HG03103 (cell line): ENCODE data around the gene ARHGAP26.
A peak's percentile ranks its signal among the peaks of the same experiment; 100 is the strongest.

Source experiments
- ATAC-seq: cut with Tn5 transposase; IDR thresholded peaks from one replicate; pipeline ENCODE4 v1.9.1; 2021; ENCODE audit warnings: low read depth; ENCODE audit not compliant: unreplicated experiment

Gene ARHGAP26

GRCh38 chr5:143120460-143121134 is 350.4 kb downstream of the ARHGAP26 start:
- no peak for ATAC-seq

- no peak for ATAC-seq
These were observed 350.9 kb downstream of the ARHGAP26 start for GRCh38 chr5:143121135-143121475.

- ATAC-seq = no peak
These were observed 354.4 kb downstream of the ARHGAP26 start for GRCh38 chr5:143124593-143124992.

- ATAC-seq = no peak
These were observed 356.2 kb downstream of the ARHGAP26 start for GRCh38 chr5:143126174-143127019.

- ATAC-seq = no peak
These were observed 358.4 kb downstream of the ARHGAP26 start for GRCh38 chr5:143128412-143129071.

- ATAC-seq = no peak
These were observed 359.0 kb downstream of the ARHGAP26 start for GRCh38 chr5:143129203-143129602.

GRCh38 chr5:143129910-143130612 is 359.9 kb downstream of the ARHGAP26 start:
- ATAC-seq = no peak

- no peak for ATAC-seq
These were observed 360.6 kb downstream of the ARHGAP26 start for GRCh38 chr5:143130613-143131305.

GRCh38 chr5:143131972-143132371 is 361.8 kb downstream of the ARHGAP26 start:
- no peak for ATAC-seq

- no peak for ATAC-seq
These were observed 362.6 kb downstream of the ARHGAP26 start for GRCh38 chr5:143132739-143133138.

- ATAC-seq = no peak
These were observed 363.5 kb downstream of the ARHGAP26 start for GRCh38 chr5:143133721-143134120.

GRCh38 chr5:143134269-143134668 is 364.1 kb downstream of the ARHGAP26 start:
- no peak for ATAC-seq

GRCh38 chr5:143134900-143135299 is 364.7 kb downstream of the ARHGAP26 start:
- peak; percentile 71 for ATAC-seq

GRCh38 chr5:143135832-143136551 is 365.8 kb downstream of the ARHGAP26 start:
- ATAC-seq = no peak

GRCh38 chr5:143138839-143139238 is 368.7 kb downstream of the ARHGAP26 start:
- ATAC-seq = no peak

GRCh38 chr5:143139585-143139984 is 369.4 kb downstream of the ARHGAP26 start:
- ATAC-seq = no peak

- no peak for ATAC-seq
These were observed 370.5 kb downstream of the ARHGAP26 start for GRCh38 chr5:143140492-143141203.

- no peak for ATAC-seq
These were observed 371.5 kb downstream of the ARHGAP26 start for GRCh38 chr5:143141652-143142051.
